ENCODE results near the gene CP. TPM values are rescaled to one million over a fixed set of nuclear protein-coding genes. Genes with fewer than 3 reads are reported as not detected.

The CP gene
- total RNA-seq, result 1 to 10 TPM in 1 of 5 donors, under 1 TPM in 2, not detected in 2; 0.69 to 1.9 (median 0.73) TPM
- not detected for total RNA-seq (2013)
- total RNA-seq, result 0 to 0.15 (median 0) reads per million in 29 experiments

- CTCF ChIA-PET, result no interaction called here
- no peak for DNase-seq
Measured at GRCh38 chr3:149221783-149222517, at the start of gene CP. Gene CP, minus strand, starts transcription at chr3:149221829. Its CDS starts 37 bp downstream, at chr3:149221792.

GRCh38 chr3:149270180-149270579 lies 48.6 kb upstream of the CP start:
- H3K27ac ChIP-seq (ENCODE audit: low read length), result no peak overlapping the region
- no peak overlapping the region for H3K4me3 ChIP-seq (ENCODE audit: control insufficient read depth in 1 of 2, extremely low read depth in 1 of 2, low read length in 1 of 2)
- H3K36me3 ChIP-seq (ENCODE audit: control insufficient read depth in 2 of 2, extremely low read depth in 1 of 2, insufficient read depth in 1 of 2, low read length in 1 of 2), result no peaks in the 10 kb centered on the region
- H3K27me3 Mint-ChIP-seq, result no peaks in the 10 kb centered on the region
- ATAC-seq (replicated peaks in 1 of 4), result no peak
- H3K27me3 ChIP-seq (replicated peaks in 1 of 2; ENCODE audit: control insufficient read depth in 2 of 2, extremely low read depth in 1 of 2, insufficient read depth in 2 of 2, low read length in 1 of 2), result no peaks in the 10 kb centered on the region
- peaks cover 0 to 4% (median 0%) of the 10 kb centered on the region in 3 donors for H3K4me1 Mint-ChIP-seq
- H3K27ac Mint-ChIP-seq, result no peak overlapping the region
- no peaks in the 10 kb centered on the region for H3K9me3 Mint-ChIP-seq
- WGBS (ENCODE audit: insufficient coverage), result no CpG with 5 or more reads among the region's 2 CpGs
- POLR2A ChIA-PET, result no interaction called here
- CTCF ChIA-PET, result no interaction called here
- no peak overlapping the region for H3K4me3 Mint-ChIP-seq
- no peaks in the 10 kb centered on the region for H3K4me1 ChIP-seq (ENCODE audit: control insufficient read depth in 1 of 2, extremely low read depth in 1 of 2, insufficient read depth in 2 of 2, low read length in 2 of 2)
- H3K9me3 ChIP-seq, result no peaks in the 10 kb centered on the region
- DNase-seq, result no peak
- no peaks in the 10 kb centered on the region for H3K36me3 Mint-ChIP-seq

More at GRCh38 chr3:149221783-149222517, at the start of gene CP:
- Mint-ChIP-seq H3K27ac (no peak within 1 kb of the TSS), H3K9me3 (no peaks in the 10 kb centered on the region), H3K36me3 (no peaks in the 10 kb centered on the region), H3K4me3 (no peak within 1 kb of the TSS), H3K4me1 (peaks cover 17 to 24% (median 23%) of the 10 kb centered on the region in 3 donors), H3K27me3 (peaks cover 0 to 1% of the 10 kb centered on the region in 2 donors)
- WGBS (ENCODE audit: insufficient coverage), result no CpG with 5 or more reads among the region's 3 CpGs
- no peak within 1 kb of the TSS for H3K27ac ChIP-seq (ENCODE audit: low read length)
- no peak within 1 kb of the TSS for H3K4me3 ChIP-seq (ENCODE audit: control insufficient read depth in 1 of 2, extremely low read depth in 1 of 2, low read length in 1 of 2)
- POLR2A ChIA-PET, result interaction anchor here (0.5 to 0.6 kb wide), 2 partner anchors 140 to 1375 kb away, joined by 3 to 4 read pairs; no protein-coding TSS in a partner anchor
- H3K4me1 ChIP-seq (ENCODE audit: control insufficient read depth in 1 of 2, extremely low read depth in 1 of 2, insufficient read depth in 2 of 2, low read length in 2 of 2), result peaks cover 6 to 8% of the 10 kb centered on the region in 2 experiments
- no peaks in the 10 kb centered on the region for H3K27me3 ChIP-seq (replicated peaks in 1 of 2; ENCODE audit: control insufficient read depth in 2 of 2, extremely low read depth in 1 of 2, insufficient read depth in 2 of 2, low read length in 1 of 2)
- no peaks in the 10 kb centered on the region for H3K36me3 ChIP-seq (ENCODE audit: control insufficient read depth in 2 of 2, extremely low read depth in 1 of 2, insufficient read depth in 1 of 2, low read length in 1 of 2)
- no peaks in the 10 kb centered on the region for H3K9me3 ChIP-seq
- ATAC-seq (replicated peaks in 1 of 4), result no peak

GRCh38 chr3:149269687-149270086 lies 48.1 kb upstream of the CP start:
- Mint-ChIP-seq H3K27ac (no peak overlapping the region), H3K4me1 (peaks cover 0 to 4% (median 0%) of the 10 kb centered on the region in 3 donors), H3K4me3 (no peak overlapping the region), H3K9me3 (no peaks in the 10 kb centered on the region), H3K36me3 (no peaks in the 10 kb centered on the region), H3K27me3 (no peaks in the 10 kb centered on the region)
- Histone ChIP-seq H3K9me3 (no peaks in the 10 kb centered on the region), H3K27ac (ENCODE audit: low read length) (no peak overlapping the region), H3K27me3 (replicated peaks in 1 of 2; ENCODE audit: control insufficient read depth in 2 of 2, extremely low read depth in 1 of 2, insufficient read depth in 2 of 2, low read length in 1 of 2) (no peaks in the 10 kb centered on the region), H3K4me3 (ENCODE audit: control insufficient read depth in 1 of 2, extremely low read depth in 1 of 2, low read length in 1 of 2) (no peak overlapping the region), H3K36me3 (ENCODE audit: control insufficient read depth in 2 of 2, extremely low read depth in 1 of 2, insufficient read depth in 1 of 2, low read length in 1 of 2) (no peaks in the 10 kb centered on the region), H3K4me1 (ENCODE audit: control insufficient read depth in 1 of 2, extremely low read depth in 1 of 2, insufficient read depth in 2 of 2, low read length in 2 of 2) (no peaks in the 10 kb centered on the region)
- ChIA-PET POLR2A (no interaction called here), CTCF (interaction anchor here (0.6 to 1.3 kb wide), 3 partner anchors 144 to 150 kb away, joined by 3 to 6 read pairs (median 3); no protein-coding TSS in a partner anchor)
- no peak for DNase-seq
- ATAC-seq (replicated peaks in 1 of 4), result no peak
- WGBS (ENCODE audit: insufficient coverage), result 100% methylated on average over 3 of the region's 7 CpGs

- WGBS (ENCODE audit: insufficient coverage), result no CpG with 5 or more reads among the region's 6 CpGs
- Histone ChIP-seq H3K4me3 (ENCODE audit: control insufficient read depth in 1 of 2, extremely low read depth in 1 of 2, low read length in 1 of 2) (no peak overlapping the region), H3K9me3 (no peaks in the 10 kb centered on the region), H3K27ac (ENCODE audit: low read length) (no peak overlapping the region), H3K36me3 (ENCODE audit: control insufficient read depth in 2 of 2, extremely low read depth in 1 of 2, insufficient read depth in 1 of 2, low read length in 1 of 2) (no peaks in the 10 kb centered on the region), H3K4me1 (ENCODE audit: control insufficient read depth in 1 of 2, extremely low read depth in 1 of 2, insufficient read depth in 2 of 2, low read length in 2 of 2) (no peaks in the 10 kb centered on the region), H3K27me3 (replicated peaks in 1 of 2; ENCODE audit: control insufficient read depth in 2 of 2, extremely low read depth in 1 of 2, insufficient read depth in 2 of 2, low read length in 1 of 2) (no peaks in the 10 kb centered on the region)
- no peaks in the 10 kb centered on the region for H3K36me3 Mint-ChIP-seq
- no peaks in the 10 kb centered on the region for H3K9me3 Mint-ChIP-seq
- no peak overlapping the region for H3K4me3 Mint-ChIP-seq
- POLR2A ChIA-PET, result no interaction called here
- CTCF ChIA-PET, result interaction anchor here in 1 of 2 donors (0.6 kb wide), 1 partner anchor 19 kb away, joined by 4 read pairs; no protein-coding TSS in a partner anchor
- no peaks in the 10 kb centered on the region for H3K4me1 Mint-ChIP-seq
- ATAC-seq (replicated peaks in 1 of 4), result no peak
- H3K27ac Mint-ChIP-seq, result no peak overlapping the region
- DNase-seq, result no peak
- no peaks in the 10 kb centered on the region for H3K27me3 Mint-ChIP-seq
Measured at GRCh38 chr3:149267565-149267964, 45.9 kb upstream of the CP start.

- no peak overlapping the region for H3K4me3 Mint-ChIP-seq
- H3K36me3 Mint-ChIP-seq, result no peaks in the 10 kb centered on the region
- ChIA-PET CTCF (no interaction called here), POLR2A (no interaction called here)
- H3K4me1 Mint-ChIP-seq, result no peaks in the 10 kb centered on the region
- H3K27me3 ChIP-seq (replicated peaks in 1 of 2; ENCODE audit: control insufficient read depth in 2 of 2, extremely low read depth in 1 of 2, insufficient read depth in 2 of 2, low read length in 1 of 2), result no peaks in the 10 kb centered on the region
- no peak for ATAC-seq (replicated peaks in 1 of 4)
- H3K4me3 ChIP-seq (ENCODE audit: control insufficient read depth in 1 of 2, extremely low read depth in 1 of 2, low read length in 1 of 2), result no peak overlapping the region
- H3K9me3 Mint-ChIP-seq, result no peaks in the 10 kb centered on the region
- no peaks in the 10 kb centered on the region for H3K9me3 ChIP-seq
- no peaks in the 10 kb centered on the region for H3K27me3 Mint-ChIP-seq
- H3K4me1 ChIP-seq (ENCODE audit: control insufficient read depth in 1 of 2, extremely low read depth in 1 of 2, insufficient read depth in 2 of 2, low read length in 2 of 2), result no peaks in the 10 kb centered on the region
- no peaks in the 10 kb centered on the region for H3K36me3 ChIP-seq (ENCODE audit: control insufficient read depth in 2 of 2, extremely low read depth in 1 of 2, insufficient read depth in 1 of 2, low read length in 1 of 2)
- H3K27ac ChIP-seq (ENCODE audit: low read length), result no peak overlapping the region
- no peak overlapping the region for H3K27ac Mint-ChIP-seq
- DNase-seq, result no peak
Measured at GRCh38 chr3:149266736-149267135, 45.1 kb upstream of the CP start.

GRCh38 chr3:149263856-149264255 lies 42.2 kb upstream of the CP start:
- ChIA-PET CTCF (no interaction called here), POLR2A (no interaction called here)
- H3K4me1 Mint-ChIP-seq, result no peaks in the 10 kb centered on the region
- Histone ChIP-seq H3K27ac (ENCODE audit: low read length) (no peak overlapping the region), H3K9me3 (no peaks in the 10 kb centered on the region), H3K36me3 (ENCODE audit: control insufficient read depth in 2 of 2, extremely low read depth in 1 of 2, insufficient read depth in 1 of 2, low read length in 1 of 2) (no peaks in the 10 kb centered on the region), H3K27me3 (replicated peaks in 1 of 2; ENCODE audit: control insufficient read depth in 2 of 2, extremely low read depth in 1 of 2, insufficient read depth in 2 of 2, low read length in 1 of 2) (peaks cover 0 to 10% of the 10 kb centered on the region in 2 experiments), H3K4me1 (ENCODE audit: control insufficient read depth in 1 of 2, extremely low read depth in 1 of 2, insufficient read depth in 2 of 2, low read length in 2 of 2) (no peaks in the 10 kb centered on the region), H3K4me3 (ENCODE audit: control insufficient read depth in 1 of 2, extremely low read depth in 1 of 2, low read length in 1 of 2) (no peak overlapping the region)
- no peak for DNase-seq
- no peak overlapping the region for H3K27ac Mint-ChIP-seq
- ATAC-seq (replicated peaks in 1 of 4), result no peak
- H3K36me3 Mint-ChIP-seq, result no peaks in the 10 kb centered on the region
- H3K9me3 Mint-ChIP-seq, result no peaks in the 10 kb centered on the region
- no CpG with 5 or more reads among the region's 1 CpG for WGBS (ENCODE audit: insufficient coverage)
- no peak overlapping the region for H3K4me3 Mint-ChIP-seq
- H3K27me3 Mint-ChIP-seq, result peaks cover 0 to 6% of the 10 kb centered on the region in 2 donors
